Fibroblast of skin of scalp (primary cell): ENCODE results near the gene RNASE13.
"Not testable (repeated sequence)": the region's sequence is repeated elsewhere in the genome, so short reads cannot be mapped to it uniquely, and the experiment has no call there.

ENCODE experiments used
- DNase-seq: peaks from one replicate; pipeline ENCODE4 v3.0.0-alpha.2; 2013

RNASE13 gene

GRCh38 chr14:20985650-20986049 is 49.0 kb downstream of the RNASE13 start:
- DNase-seq: not testable (repeated sequence)
